ENCODE data around the gene NFIC.

Gene NFIC

DNA sequence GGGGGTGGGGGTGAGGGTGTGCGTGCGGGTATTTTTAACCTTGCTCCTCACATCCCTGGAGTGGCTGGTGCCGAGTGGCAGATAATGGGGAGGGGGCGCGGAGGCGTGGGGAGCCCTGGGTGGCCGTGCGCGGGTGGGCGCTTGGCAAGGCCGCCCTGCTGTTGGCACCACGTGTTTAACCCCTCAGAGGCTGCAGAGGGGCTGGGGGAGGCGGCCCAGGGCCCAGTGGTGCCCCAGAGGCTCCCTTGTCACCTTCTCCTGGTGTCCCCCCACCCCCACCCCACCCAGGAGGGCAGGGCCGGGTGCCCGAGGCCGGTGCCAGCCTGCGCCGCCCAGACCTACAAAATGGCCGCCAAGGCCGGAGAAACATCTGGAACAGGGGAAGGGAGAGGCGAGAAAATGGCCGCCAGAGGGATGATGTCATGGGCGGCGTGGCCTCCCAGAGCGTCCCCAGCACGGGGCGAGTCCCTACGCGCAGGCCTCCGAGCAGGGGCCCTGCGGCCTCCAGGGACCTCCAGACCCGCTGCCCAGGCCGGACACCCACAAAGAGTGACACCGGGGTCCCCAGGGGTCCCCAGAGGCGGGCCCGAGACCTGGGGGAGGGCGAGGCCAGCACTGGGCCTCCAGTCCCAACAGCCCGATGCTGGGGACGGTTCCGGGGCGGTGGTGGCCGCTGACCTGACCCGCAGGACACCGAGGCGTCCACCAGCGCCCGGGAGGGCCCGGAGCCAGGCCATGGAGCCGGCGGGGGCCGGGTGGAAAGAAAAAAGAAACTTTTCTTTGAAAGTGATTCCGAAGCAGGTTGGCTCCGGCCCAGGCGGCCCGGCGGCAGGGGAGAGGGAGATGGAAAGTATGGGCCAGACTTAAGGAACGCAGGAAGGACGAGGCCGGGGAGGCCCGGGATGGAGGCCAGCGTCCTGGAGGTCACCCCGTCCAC is 38.2 kb downstream of the NFIC start:
- Histone ChIP-seq H3K79me2 (ENCODE audit: insufficient read depth, low read length) (peaks cover 50% of the 10 kb centered on the region; the same call in 1 of the 2 replicates), H3K9me2 (replicated peaks; ENCODE audit: low read depth, low read length) (no peaks in the 10 kb centered on the region), H3K9ac (ENCODE audit: low read depth, low read length, poor library complexity, severe bottlenecking) (no peak overlapping the region), H3K4me1 (ENCODE audit: insufficient read depth, low read length, poor library complexity, severe bottlenecking) (no peaks in the 10 kb centered on the region), H3K9me3 (ENCODE audit: insufficient read depth, low read depth, low read length) (no peaks in the 10 kb centered on the region), H2AFZ (ENCODE audit: low read length) (no peak overlapping the region), H3K27me3 (ENCODE audit: insufficient read depth, low read length, poor library complexity, severe bottlenecking) (no peaks in the 10 kb centered on the region), H3F3A (ENCODE audit: low read depth) (no peaks in the 10 kb centered on the region), H4K20me1 (ENCODE audit: insufficient read depth, low read length, poor library complexity, severe bottlenecking) (peaks cover 11% of the 10 kb centered on the region), H3K36me3 (ENCODE audit: insufficient read depth, low read length) (no peaks in the 10 kb centered on the region; the same call in 1 of the 2 replicates), H3K4me3 (ENCODE audit: low read length, poor library complexity, severe bottlenecking) (no peak overlapping the region), H3K4me2 (ENCODE audit: low read depth, low read length, poor library complexity, severe bottlenecking) (no peak overlapping the region)
- TF ChIP-seq, protein P1, sequence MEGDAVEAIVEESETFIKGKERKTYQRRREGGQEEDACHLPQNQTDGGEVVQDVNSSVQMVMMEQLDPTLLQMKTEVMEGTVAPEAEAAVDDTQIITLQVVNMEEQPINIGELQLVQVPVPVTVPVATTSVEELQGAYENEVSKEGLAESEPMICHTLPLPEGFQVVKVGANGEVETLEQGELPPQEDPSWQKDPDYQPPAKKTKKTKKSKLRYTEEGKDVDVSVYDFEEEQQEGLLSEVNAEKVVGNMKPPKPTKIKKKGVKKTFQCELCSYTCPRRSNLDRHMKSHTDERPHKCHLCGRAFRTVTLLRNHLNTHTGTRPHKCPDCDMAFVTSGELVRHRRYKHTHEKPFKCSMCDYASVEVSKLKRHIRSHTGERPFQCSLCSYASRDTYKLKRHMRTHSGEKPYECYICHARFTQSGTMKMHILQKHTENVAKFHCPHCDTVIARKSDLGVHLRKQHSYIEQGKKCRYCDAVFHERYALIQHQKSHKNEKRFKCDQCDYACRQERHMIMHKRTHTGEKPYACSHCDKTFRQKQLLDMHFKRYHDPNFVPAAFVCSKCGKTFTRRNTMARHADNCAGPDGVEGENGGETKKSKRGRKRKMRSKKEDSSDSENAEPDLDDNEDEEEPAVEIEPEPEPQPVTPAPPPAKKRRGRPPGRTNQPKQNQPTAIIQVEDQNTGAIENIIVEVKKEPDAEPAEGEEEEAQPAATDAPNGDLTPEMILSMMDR (conservative IDR thresholded peaks at IDR 0.05; ENCODE audit: low read length), result no peak
- no peak for TF ChIP-seq EZH2phosphoT487 (IDR thresholded peaks at IDR 0.05; ENCODE audit: borderline replicate concordance)

DNA sequence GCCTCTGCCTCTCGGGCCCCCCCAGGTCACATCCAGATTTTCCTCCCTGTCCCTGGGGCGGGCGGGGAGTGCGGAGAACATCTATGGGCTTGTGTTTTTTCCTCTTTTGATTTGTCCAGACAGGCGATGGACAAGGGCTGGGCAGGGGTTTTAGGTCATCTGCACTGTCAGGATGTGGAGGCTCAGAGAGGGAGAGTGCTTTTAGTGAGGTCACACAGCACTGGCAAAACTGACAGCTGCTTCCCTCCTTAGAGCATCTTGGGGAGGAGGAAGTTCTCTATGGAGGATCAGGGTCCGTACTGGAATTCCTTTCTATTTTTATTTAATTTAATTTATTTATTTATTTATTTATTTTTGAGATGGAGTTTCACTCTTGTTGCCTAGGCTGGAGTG is 38.9 kb downstream of the NFIC start:
- Histone ChIP-seq H3K4me2 (ENCODE audit: low read depth, low read length, poor library complexity, severe bottlenecking) (no peak overlapping the region), H3K4me3 (ENCODE audit: low read length, poor library complexity, severe bottlenecking) (no peak overlapping the region), H4K20me1 (ENCODE audit: insufficient read depth, low read length, poor library complexity, severe bottlenecking) (peaks cover 12% of the 10 kb centered on the region), H2AFZ (ENCODE audit: low read length) (no peak overlapping the region), H3K9me3 (ENCODE audit: insufficient read depth, low read depth, low read length) (no peaks in the 10 kb centered on the region), H3K9ac (ENCODE audit: low read depth, low read length, poor library complexity, severe bottlenecking) (no peak overlapping the region), H3F3A (ENCODE audit: low read depth) (no peaks in the 10 kb centered on the region), H3K36me3 (ENCODE audit: insufficient read depth, low read length) (no peaks in the 10 kb centered on the region; the same call in 1 of the 2 replicates), H3K27me3 (ENCODE audit: insufficient read depth, low read length, poor library complexity, severe bottlenecking) (no peaks in the 10 kb centered on the region), H3K4me1 (ENCODE audit: insufficient read depth, low read length, poor library complexity, severe bottlenecking) (no peaks in the 10 kb centered on the region), H3K9me2 (replicated peaks; ENCODE audit: low read depth, low read length) (no peaks in the 10 kb centered on the region), H3K79me2 (ENCODE audit: insufficient read depth, low read length) (peaks cover 54% of the 10 kb centered on the region; the same call in 1 of the 2 replicates)
- TF ChIP-seq, protein P1 (conservative IDR thresholded peaks at IDR 0.05; ENCODE audit: low read length), result no peak
- no peak for TF ChIP-seq EZH2phosphoT487 (IDR thresholded peaks at IDR 0.05; ENCODE audit: borderline replicate concordance)

DNA sequence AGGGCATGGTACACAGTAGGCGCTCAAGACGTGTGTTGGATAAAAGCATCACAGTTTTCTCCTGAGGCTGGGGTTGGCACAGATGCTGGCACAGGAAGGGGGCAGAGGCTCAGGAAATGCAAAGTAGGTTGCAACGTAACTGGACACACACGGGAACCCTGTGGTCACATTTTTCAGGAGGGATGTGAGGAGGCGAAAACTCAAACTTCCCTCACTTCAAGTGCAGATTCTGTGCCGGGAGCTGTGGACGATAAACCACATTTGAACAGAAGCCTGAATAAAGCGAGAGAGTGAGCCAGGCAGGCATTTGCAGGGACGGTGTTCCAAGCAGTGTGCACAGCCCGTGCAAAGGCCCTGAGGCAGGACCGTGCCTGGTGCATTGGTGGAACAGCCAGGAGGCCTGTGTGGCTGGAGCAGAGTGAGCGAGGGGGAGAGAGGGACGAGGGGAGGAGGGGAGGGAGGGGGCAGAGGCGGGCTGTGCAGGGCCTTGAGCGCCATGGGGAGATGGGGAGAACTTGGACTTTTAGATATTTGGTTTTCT is 40.3 kb downstream of the NFIC start:
- no peak overlapping the region for H3K4me2 ChIP-seq (ENCODE audit: low read depth, low read length, poor library complexity, severe bottlenecking)
- H3F3A ChIP-seq (ENCODE audit: low read depth), result no peaks in the 10 kb centered on the region
- no peak overlapping the region for H2AFZ ChIP-seq (ENCODE audit: low read length)

More for the DNA sequence above, 40.3 kb downstream of the NFIC start:
- H3K9me3 ChIP-seq (ENCODE audit: insufficient read depth, low read depth, low read length), result no peaks in the 10 kb centered on the region
- H3K79me2 ChIP-seq (ENCODE audit: insufficient read depth, low read length), result peaks cover 52% of the 10 kb centered on the region; the same call in 1 of the 2 replicates
- TF ChIP-seq, protein P1 (conservative IDR thresholded peaks at IDR 0.05; ENCODE audit: low read length), result no peak
- no peak for TF ChIP-seq EZH2phosphoT487 (IDR thresholded peaks at IDR 0.05; ENCODE audit: borderline replicate concordance)
- H3K27me3 ChIP-seq (ENCODE audit: insufficient read depth, low read length, poor library complexity, severe bottlenecking), result no peaks in the 10 kb centered on the region
- no peak overlapping the region for H3K4me3 ChIP-seq (ENCODE audit: low read length, poor library complexity, severe bottlenecking)
- H3K9me2 ChIP-seq (replicated peaks; ENCODE audit: low read depth, low read length), result no peaks in the 10 kb centered on the region
- no peaks in the 10 kb centered on the region for H3K4me1 ChIP-seq (ENCODE audit: insufficient read depth, low read length, poor library complexity, severe bottlenecking)
- peaks cover 16% of the 10 kb centered on the region for H4K20me1 ChIP-seq (ENCODE audit: insufficient read depth, low read length, poor library complexity, severe bottlenecking)
- peaks cover 3% of the 10 kb centered on the region; the same call in 1 of the 2 replicates for H3K36me3 ChIP-seq (ENCODE audit: insufficient read depth, low read length)
- H3K9ac ChIP-seq (ENCODE audit: low read depth, low read length, poor library complexity, severe bottlenecking), result no peak overlapping the region

All from Loucy (cell line).